Activated CD4-positive, CD25-positive, alpha-beta regulatory T cell (primary cell): Measurements from ENCODE around the gene RNU2-63P.
A peak's percentile ranks its signal among the peaks of the same experiment; 100 is the strongest.
"Not testable (repeated sequence)": the region's sequence is repeated elsewhere in the genome, so short reads cannot be mapped to it uniquely, and the experiment has no call there.

ENCODE experiments used
- DNase-seq, 4 experiments: peaks; one replicate each; lab custom pipeline; 2025; lab: John Stamatoyannopoulos, UW

Gene RNU2-63P

GRCh38 chr2:88016086-88016959 lies at the start of gene RNU2-63P:
RNU2-63P (minus strand) TSS chr2:88016547.
- DNase-seq, result peak; percentile 47 to 56 (median 53)

GRCh38 chr2:88061295-88061694 lies 44.9 kb upstream of the RNU2-63P start:
- no peak for DNase-seq

- no peak for DNase-seq
These were observed 44.5 kb upstream of the RNU2-63P start for GRCh38 chr2:88060907-88061275.

- DNase-seq, result peak in 2 of 4 experiments; percentile 2 to 5
These were observed 43.9 kb upstream of the RNU2-63P start for GRCh38 chr2:88059979-88060906.

- DNase-seq, result no peak
These were observed 41.8 kb upstream of the RNU2-63P start for GRCh38 chr2:88058191-88058590.

GRCh38 chr2:88057437-88057844 lies 41.1 kb upstream of the RNU2-63P start:
- DNase-seq, result no peak

GRCh38 chr2:88055371-88056128 lies 39.2 kb upstream of the RNU2-63P start, which contains the start of gene KRCC1:
KRCC1 (minus strand) TSS chr2:88055783; CDS start chr2:88028563, 27,220 bp downstream.
- DNase-seq, result peak; percentile 78 to 90 (median 86)

GRCh38 chr2:88054782-88055370 lies 38.5 kb upstream of the RNU2-63P start:
- DNase-seq, result no peak

GRCh38 chr2:88053934-88054781 lies 37.8 kb upstream of the RNU2-63P start:
- no peak for DNase-seq

- DNase-seq, result no peak
These were observed 36.9 kb upstream of the RNU2-63P start for GRCh38 chr2:88053296-88053695.

GRCh38 chr2:88051792-88052191 lies 35.4 kb upstream of the RNU2-63P start:
- DNase-seq, result no peak

GRCh38 chr2:88049622-88050021 lies 33.3 kb upstream of the RNU2-63P start:
- no peak for DNase-seq

- DNase-seq, result no peak
These were observed 32.2 kb upstream of the RNU2-63P start for GRCh38 chr2:88048541-88048940.

GRCh38 chr2:88045561-88045960 lies 29.2 kb upstream of the RNU2-63P start:
- not testable (repeated sequence) for DNase-seq

GRCh38 chr2:88042476-88042875 lies 26.1 kb upstream of the RNU2-63P start:
- no peak for DNase-seq

- DNase-seq, result no peak
These were observed 22.1 kb upstream of the RNU2-63P start for GRCh38 chr2:88038263-88039105.

GRCh38 chr2:88036606-88037005 lies 20.3 kb upstream of the RNU2-63P start:
- DNase-seq, result no peak

- no peak for DNase-seq
These were observed 19.8 kb upstream of the RNU2-63P start for GRCh38 chr2:88036182-88036581.

- no peak for DNase-seq
These were observed 15.8 kb upstream of the RNU2-63P start for GRCh38 chr2:88032070-88032702.
